Panc1 (cell line): ENCODE results near the gene USP10. TPM values are rescaled to one million over a fixed set of nuclear protein-coding genes. Genes with fewer than 3 reads are reported as not detected.

Experiments
- ATAC-seq: fragments of 200-7000 bp; cut with Tn5 transposase; 2 replicates; pipeline ENCODE4 v1.9.1; 2020; ENCODE audit warnings: mild to moderate bottlenecking, moderate library complexity
- BruUV-seq: library from RNA; stranded (reverse); fragments of 400-500 nt; replicated peaks from 2 replicates; lab custom pipeline; 2021; lab: Mats Ljungman, UMichigan
- CTCF ChIA-PET: fragments of 300-600 bp; sonication (Branson Sonifier 250); formaldehyde crosslinking; loops from one replicate; lab custom pipeline; 2022; ENCODE audit warnings: antibody characterized with exemption; lab: Charles Lee
- POLR2A ChIA-PET: fragments of 300-600 bp; sonication (Branson Sonifier 250); formaldehyde crosslinking; loops from one replicate; lab custom pipeline; 2022; ENCODE audit warnings: antibody characterized with exemption; lab: Charles Lee
- DNase-seq: peaks from one replicate; pipeline ENCODE4 v3.0.0-alpha.2; 2010; ENCODE audit warnings: low read depth, low spot score
- H3K27ac ChIP-seq: 2 replicates; pipeline ENCODE4 v1.5.1; 2011; ENCODE audit warnings: mild to moderate bottlenecking, low read length, inconsistent platforms
- H3K27me3 ChIP-seq: fragments of 200-500 bp; sonication (Bioruptor generic); 2 replicates; pipeline ENCODE4 v1.6.0; 2014; ENCODE audit warnings: low read length, inconsistent platforms; ENCODE audit not compliant: control insufficient read depth, insufficient read depth
- H3K36me3 ChIP-seq: fragments of 200-500 bp; sonication (Bioruptor generic); 2 replicates; pipeline ENCODE4 v1.5.1; 2014; ENCODE audit warnings: inconsistent platforms, mild to moderate bottlenecking, low read length, moderate library complexity; ENCODE audit not compliant: control insufficient read depth, insufficient read depth
- H3K4me1 ChIP-seq: 2 replicates; pipeline ENCODE4 v1.5.1; 2011; ENCODE audit warnings: inconsistent platforms, mild to moderate bottlenecking, low read length, moderate library complexity; ENCODE audit not compliant: control insufficient read depth, insufficient read depth
- H3K4me3 ChIP-seq, 2 experiments: 2 replicates each; pipeline ENCODE4 v1.5.1; 2011 to 2012; ENCODE audit warnings: low read depth in 2 of 2, low read length in 2 of 2, mild to moderate bottlenecking in 2 of 2, inconsistent platforms in 1 of 2, moderate library complexity in 1 of 2
- H3K9me3 ChIP-seq: fragments of 200-500 bp; sonication (Bioruptor generic); 2 replicates; pipeline ENCODE4 v1.5.1; 2014; ENCODE audit warnings: low read depth, mild to moderate bottlenecking, inconsistent platforms, low read length, moderate library complexity; ENCODE audit not compliant: control insufficient read depth, insufficient read depth
- POLR2AphosphoS5 ChIP-seq: IDR thresholded peaks from 2 replicates; pipeline ENCODE4 v1.6.1; 2012; ENCODE audit warnings: mild to moderate bottlenecking, low read depth, low read length, moderate library complexity
- SIN3A ChIP-seq: IDR thresholded peaks from 2 replicates; pipeline ENCODE4 v1.6.1; 2012; ENCODE audit warnings: low read depth, mild to moderate bottlenecking, low read length, moderate library complexity, borderline replicate concordance; ENCODE audit not compliant: insufficient read depth
- TCF7L2 ChIP-seq: IDR thresholded peaks from 2 replicates; pipeline ENCODE4 v1.6.1; 2011; ENCODE audit warnings: mild to moderate bottlenecking, low read depth, low read length, inconsistent platforms
- in situ Hi-C: cut with HindIII; loops from 2 replicates; pipeline ENCODE4 v1.10.0; 2016; ENCODE audit warnings: low sequenced_read_pairs, low pct_unique_long_range_greater_than_20kb
- intact Hi-C: fragments of 100-400 bp; cut with micrococcal nuclease; formaldehyde crosslinking; loops from one replicate; pipeline ENCODE4 v1.10.0; 2022; ENCODE audit not compliant: unreplicated experiment
- total RNA-seq: library from RNA; stranded (reverse); gene quantifications from one replicate; pipeline ENCODE4 v1.2.1, GENCODE V29; 2021; ENCODE audit not compliant: unreplicated experiment
- TF ChIP-seq, protein P1 (sequence below): fragments of 450-650 bp; IDR thresholded peaks from 2 replicates; pipeline ENCODE4 v1.5.1; 2017; ENCODE audit warnings: mild to moderate bottlenecking
- TF ChIP-seq, protein P2 (sequence below), 2 experiments: IDR thresholded peaks; 2 replicates each; pipeline ENCODE4 v1.6.1; 2011 to 2012; ENCODE audit warnings: low read depth in 2 of 2, control low read depth in 1 of 2, low read length in 1 of 2, mild to moderate bottlenecking in 1 of 2, moderate library complexity in 1 of 2; ENCODE audit not compliant: insufficient read depth in 1 of 2

The USP10 gene
- total RNA-seq, 1 experiment from 2014 or later, result 77.4 TPM

GRCh38 chr16:84811529-84811928, 111.7 kb downstream of the USP10 start:
- H3K36me3 ChIP-seq, result no peaks in the 10 kb centered on the region
- ChIA-PET POLR2A (no interaction called here), CTCF (no interaction called here)
- no peaks in the 10 kb centered on the region for H3K9me3 ChIP-seq
- DNase-seq (no peak), ATAC-seq (no peak)
- TF ChIP-seq POLR2AphosphoS5 (no peak), TCF7L2 (no peak), SIN3A (no peak)
- TF ChIP-seq, protein P1, sequence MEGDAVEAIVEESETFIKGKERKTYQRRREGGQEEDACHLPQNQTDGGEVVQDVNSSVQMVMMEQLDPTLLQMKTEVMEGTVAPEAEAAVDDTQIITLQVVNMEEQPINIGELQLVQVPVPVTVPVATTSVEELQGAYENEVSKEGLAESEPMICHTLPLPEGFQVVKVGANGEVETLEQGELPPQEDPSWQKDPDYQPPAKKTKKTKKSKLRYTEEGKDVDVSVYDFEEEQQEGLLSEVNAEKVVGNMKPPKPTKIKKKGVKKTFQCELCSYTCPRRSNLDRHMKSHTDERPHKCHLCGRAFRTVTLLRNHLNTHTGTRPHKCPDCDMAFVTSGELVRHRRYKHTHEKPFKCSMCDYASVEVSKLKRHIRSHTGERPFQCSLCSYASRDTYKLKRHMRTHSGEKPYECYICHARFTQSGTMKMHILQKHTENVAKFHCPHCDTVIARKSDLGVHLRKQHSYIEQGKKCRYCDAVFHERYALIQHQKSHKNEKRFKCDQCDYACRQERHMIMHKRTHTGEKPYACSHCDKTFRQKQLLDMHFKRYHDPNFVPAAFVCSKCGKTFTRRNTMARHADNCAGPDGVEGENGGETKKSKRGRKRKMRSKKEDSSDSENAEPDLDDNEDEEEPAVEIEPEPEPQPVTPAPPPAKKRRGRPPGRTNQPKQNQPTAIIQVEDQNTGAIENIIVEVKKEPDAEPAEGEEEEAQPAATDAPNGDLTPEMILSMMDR, result no peak
- TF ChIP-seq, protein P2, sequence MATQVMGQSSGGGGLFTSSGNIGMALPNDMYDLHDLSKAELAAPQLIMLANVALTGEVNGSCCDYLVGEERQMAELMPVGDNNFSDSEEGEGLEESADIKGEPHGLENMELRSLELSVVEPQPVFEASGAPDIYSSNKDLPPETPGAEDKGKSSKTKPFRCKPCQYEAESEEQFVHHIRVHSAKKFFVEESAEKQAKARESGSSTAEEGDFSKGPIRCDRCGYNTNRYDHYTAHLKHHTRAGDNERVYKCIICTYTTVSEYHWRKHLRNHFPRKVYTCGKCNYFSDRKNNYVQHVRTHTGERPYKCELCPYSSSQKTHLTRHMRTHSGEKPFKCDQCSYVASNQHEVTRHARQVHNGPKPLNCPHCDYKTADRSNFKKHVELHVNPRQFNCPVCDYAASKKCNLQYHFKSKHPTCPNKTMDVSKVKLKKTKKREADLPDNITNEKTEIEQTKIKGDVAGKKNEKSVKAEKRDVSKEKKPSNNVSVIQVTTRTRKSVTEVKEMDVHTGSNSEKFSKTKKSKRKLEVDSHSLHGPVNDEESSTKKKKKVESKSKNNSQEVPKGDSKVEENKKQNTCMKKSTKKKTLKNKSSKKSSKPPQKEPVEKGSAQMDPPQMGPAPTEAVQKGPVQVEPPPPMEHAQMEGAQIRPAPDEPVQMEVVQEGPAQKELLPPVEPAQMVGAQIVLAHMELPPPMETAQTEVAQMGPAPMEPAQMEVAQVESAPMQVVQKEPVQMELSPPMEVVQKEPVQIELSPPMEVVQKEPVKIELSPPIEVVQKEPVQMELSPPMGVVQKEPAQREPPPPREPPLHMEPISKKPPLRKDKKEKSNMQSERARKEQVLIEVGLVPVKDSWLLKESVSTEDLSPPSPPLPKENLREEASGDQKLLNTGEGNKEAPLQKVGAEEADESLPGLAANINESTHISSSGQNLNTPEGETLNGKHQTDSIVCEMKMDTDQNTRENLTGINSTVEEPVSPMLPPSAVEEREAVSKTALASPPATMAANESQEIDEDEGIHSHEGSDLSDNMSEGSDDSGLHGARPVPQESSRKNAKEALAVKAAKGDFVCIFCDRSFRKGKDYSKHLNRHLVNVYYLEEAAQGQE (IDR thresholded peaks at IDR 0.05; ENCODE audit: insufficient read depth in 1 of 2, low read depth in 2 of 2, low read length in 1 of 2), result no peak
- no TSS peak for BruUV-seq
- intact Hi-C loops, result no loop called here
- peaks cover 10% of the 10 kb centered on the region for H3K4me1 ChIP-seq
- no peak overlapping the region for H3K4me3 ChIP-seq
- H3K27ac ChIP-seq, result no peak overlapping the region
- H3K27me3 ChIP-seq, result no peaks in the 10 kb centered on the region
- in situ Hi-C loops, result no loop called here

DNA sequence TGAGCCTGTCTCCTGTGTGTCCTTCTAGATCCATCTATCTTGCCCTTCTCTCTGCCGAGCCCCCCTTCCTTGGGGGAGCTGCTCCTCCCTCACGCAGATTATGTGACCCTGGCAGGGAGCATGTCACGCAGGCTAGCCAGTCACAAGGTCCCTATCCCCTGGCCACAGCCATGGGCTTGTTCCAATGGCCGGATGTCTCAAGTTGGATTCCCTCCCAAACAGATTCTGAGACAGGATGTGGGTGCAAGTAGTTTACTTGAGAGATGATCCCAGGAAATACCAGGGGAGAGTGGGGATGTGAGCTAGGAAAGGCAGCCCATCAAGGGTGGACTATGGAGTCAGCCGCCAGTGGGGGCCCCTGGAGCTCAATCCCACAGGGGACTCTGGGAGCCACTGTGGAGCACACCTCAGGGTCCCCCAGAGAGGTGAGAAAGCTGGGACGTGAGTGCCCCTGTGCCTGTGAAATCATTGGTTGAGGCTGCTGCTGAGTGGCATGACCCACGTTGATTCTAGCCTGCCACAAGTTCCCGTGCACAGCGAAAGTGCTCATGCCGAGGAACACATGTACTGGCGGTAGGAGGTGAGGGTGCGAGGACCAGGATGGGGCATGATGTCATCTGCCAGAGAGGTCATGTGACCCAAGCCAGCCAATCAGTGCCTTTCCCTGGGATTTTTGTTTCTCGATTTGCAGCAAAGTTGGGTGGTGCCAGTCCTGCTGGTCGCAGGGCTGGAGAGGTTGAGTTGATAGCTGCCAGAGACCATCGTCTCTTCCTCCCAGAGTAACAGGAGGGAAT, 113.5 kb downstream of the USP10 start:
- POLR2A ChIA-PET, result interaction anchor here (0.7 kb wide), 1 partner anchor 72 kb away, joined by 3 read pairs; no protein-coding TSS in a partner anchor
- in situ Hi-C loops (no loop called here), intact Hi-C loops (no loop called here)
- no TSS peak for BruUV-seq
- Histone ChIP-seq H3K36me3 (no peaks in the 10 kb centered on the region), H3K27ac (no peak overlapping the region), H3K4me1 (peaks cover 3% of the 10 kb centered on the region; the same call in 1 of the 2 replicates), H3K9me3 (no peaks in the 10 kb centered on the region), H3K27me3 (no peaks in the 10 kb centered on the region), H3K4me3 (no peak overlapping the region)
- ATAC-seq, result no peak
- DNase-seq, result no peak
- CTCF ChIA-PET, result no interaction called here
- no peak for TF ChIP-seq POLR2AphosphoS5
- TF ChIP-seq SIN3A, result no peak
- TF ChIP-seq, protein P2 (IDR thresholded peaks at IDR 0.05; ENCODE audit: insufficient read depth in 1 of 2, low read depth in 2 of 2, low read length in 1 of 2), result no peak
- TF ChIP-seq, protein P1, result no peak
- TF ChIP-seq TCF7L2, result no peak
